HEK293T (cell line): ENCODE data around the gene TRIP11.

Source experiments
- CTCF ChIA-PET: fragments of 350-600 bp; formaldehyde crosslinking; extraction: SDS; loops from one replicate; lab custom pipeline; 2021; ENCODE audit warnings: antibody characterized with exemption, inconsistent platforms; lab: Yijun Ruan, JAX
- POLR2A ChIA-PET: fragments of 350-600 bp; formaldehyde crosslinking; extraction: SDS; loops from one replicate; lab custom pipeline; 2020; ENCODE audit warnings: antibody characterized with exemption, inconsistent platforms; lab: Yijun Ruan, JAX
- DNase-seq: peaks from one replicate; pipeline ENCODE4 v3.0.0; 2012; ENCODE audit warnings: mixed read lengths; ENCODE audit errors: extremely low spot score
- ARNT ChIP-seq: fragments of 450-650 bp; IDR thresholded peaks from 2 replicates; pipeline ENCODE4 v1.6.1; 2017; ENCODE audit warnings: mild to moderate bottlenecking
- BHLHE40 ChIP-seq: fragments of 450-650 bp; IDR thresholded peaks from 2 replicates; pipeline ENCODE4 v1.6.1; 2016; ENCODE audit warnings: mild to moderate bottlenecking, moderate library complexity, borderline replicate concordance
- CTBP1 ChIP-seq: fragments of 450-650 bp; IDR thresholded peaks from 2 replicates; pipeline ENCODE4 v1.6.1; 2016; ENCODE audit warnings: borderline replicate concordance
- ELF4 ChIP-seq: fragments of 450-650 bp; IDR thresholded peaks from 2 replicates; pipeline ENCODE4 v1.6.1; 2017; ENCODE audit warnings: antibody characterized with exemption
- FOXA1 ChIP-seq: fragments of 450-650 bp; IDR thresholded peaks from 2 replicates; pipeline ENCODE4 v1.6.1; 2016; ENCODE audit warnings: mild to moderate bottlenecking
- FOXK2 ChIP-seq: fragments of 450-650 bp; IDR thresholded peaks from 2 replicates; pipeline ENCODE4 v1.6.1; 2016; ENCODE audit warnings: mild to moderate bottlenecking
- FOXM1 ChIP-seq: fragments of 450-650 bp; IDR thresholded peaks from 2 replicates; pipeline ENCODE4 v1.6.1; 2017; ENCODE audit warnings: mild to moderate bottlenecking, borderline replicate concordance
- HDGF ChIP-seq: fragments of 450-650 bp; IDR thresholded peaks from 2 replicates; pipeline ENCODE4 v1.6.1; 2017; ENCODE audit warnings: antibody characterized with exemption, borderline replicate concordance
- L3MBTL2 ChIP-seq: fragments of 450-650 bp; conservative IDR thresholded peaks from 2 replicates; pipeline ENCODE4 v1.6.1; 2016; ENCODE audit warnings: mild to moderate bottlenecking
- LEF1 ChIP-seq: fragments of 450-650 bp; IDR thresholded peaks from 2 replicates; pipeline ENCODE4 v1.6.1; 2017; ENCODE audit warnings: mild to moderate bottlenecking, borderline replicate concordance
- NFRKB ChIP-seq: fragments of 450-650 bp; IDR thresholded peaks from 2 replicates; pipeline ENCODE4 v1.6.1; 2016; ENCODE audit warnings: mild to moderate bottlenecking, moderate library complexity
- PKNOX1 ChIP-seq: fragments of 450-650 bp; IDR thresholded peaks from 2 replicates; pipeline ENCODE4 v1.6.1; 2016
- SP1 ChIP-seq: fragments of 450-650 bp; IDR thresholded peaks from 2 replicates; pipeline ENCODE4 v1.6.1; 2017
- SUZ12 ChIP-seq: fragments of 450-650 bp; IDR thresholded peaks from 2 replicates; pipeline ENCODE4 v1.6.1; 2016; ENCODE audit warnings: mild to moderate bottlenecking
- TARDBP ChIP-seq: fragments of 450-650 bp; IDR thresholded peaks from 2 replicates; pipeline ENCODE4 v1.6.1; 2016
- ZNF384 ChIP-seq: fragments of 450-650 bp; IDR thresholded peaks from 2 replicates; pipeline ENCODE4 v1.6.1; 2016

The TRIP11 gene

GRCh38 chr14:91934554-91935285, 105.1 kb downstream of the TRIP11 start:
- TF ChIP-seq SP1 (no peak), SUZ12 (no peak), NFRKB (no peak), FOXM1 (no peak), LEF1 (no peak)
- ChIA-PET CTCF (interaction anchor here (1.3 kb wide), 1 partner anchor 22 kb away, joined by 3 read pairs; no protein-coding TSS in a partner anchor), POLR2A (no interaction called here)
- DNase-seq = no peak

- no peak for DNase-seq
- CTCF ChIA-PET = no interaction called here
- no peak for TF ChIP-seq HDGF
- no peak for TF ChIP-seq SUZ12
- TF ChIP-seq ELF4 = no peak
- no peak for TF ChIP-seq ZNF384
- TF ChIP-seq SP1 = no peak
- TF ChIP-seq L3MBTL2 = no peak
- POLR2A ChIA-PET = interaction anchor here (1.3 kb wide), 1 partner anchor 15 kb away, joined by 3 read pairs; no protein-coding TSS in a partner anchor
These were observed 108.3 kb downstream of the TRIP11 start for GRCh38 chr14:91931478-91932088.

GRCh38 chr14:91929700-91930099, 110.2 kb downstream of the TRIP11 start:
- no peak for TF ChIP-seq SP1
- TF ChIP-seq HDGF = no peak
- TF ChIP-seq ELF4 = no peak
- TF ChIP-seq BHLHE40 = no peak
- TF ChIP-seq FOXA1 = no peak
- TF ChIP-seq PKNOX1 = no peak
- TF ChIP-seq SUZ12 = no peak
- no peak for TF ChIP-seq ZNF384
- TF ChIP-seq CTBP1 = no peak
- no peak for TF ChIP-seq FOXM1
- no peak for TF ChIP-seq NFRKB
- TF ChIP-seq ARNT = no peak
- CTCF ChIA-PET = interaction anchor here (0.6 kb wide), 1 partner anchor 18 kb away, joined by 3 read pairs; no protein-coding TSS in a partner anchor
- no peak for DNase-seq
- POLR2A ChIA-PET = no interaction called here

GRCh38 chr14:91927800-91928199, 112.1 kb downstream of the TRIP11 start:
- POLR2A ChIA-PET = no interaction called here
- TF ChIP-seq BHLHE40 (no peak), HDGF (no peak), TARDBP (no peak), ZNF384 (no peak), NFRKB (no peak)
- no peak for DNase-seq
- CTCF ChIA-PET = no interaction called here

- no peak for DNase-seq
- TF ChIP-seq ZNF384 (no peak), ARNT (no peak), ELF4 (no peak), BHLHE40 (no peak), LEF1 (no peak), TARDBP (no peak), FOXK2 (no peak), HDGF (no peak), NFRKB (no peak), FOXA1 (no peak), SP1 (no peak), CTBP1 (no peak), FOXM1 (no peak)
- ChIA-PET CTCF (no interaction called here), POLR2A (no interaction called here)
These were observed 112.7 kb downstream of the TRIP11 start for GRCh38 chr14:91927191-91927590.

- ChIA-PET CTCF (no interaction called here), POLR2A (no interaction called here)
- no peak for DNase-seq
- TF ChIP-seq CTBP1 = no peak
- no peak for TF ChIP-seq FOXM1
- TF ChIP-seq SUZ12 = no peak
These were observed 113.5 kb downstream of the TRIP11 start for GRCh38 chr14:91926131-91926890.

- no peak for DNase-seq
- TF ChIP-seq FOXK2 (no peak), CTBP1 (no peak), LEF1 (no peak), ZNF384 (no peak), ELF4 (no peak), FOXM1 (no peak), BHLHE40 (no peak), SUZ12 (no peak), FOXA1 (no peak), NFRKB (no peak), TARDBP (no peak), SP1 (no peak), ARNT (no peak), PKNOX1 (no peak), HDGF (no peak), L3MBTL2 (no peak)
- ChIA-PET CTCF (no interaction called here), POLR2A (no interaction called here)
These were observed 114.1 kb downstream of the TRIP11 start for GRCh38 chr14:91925727-91926121.
